ENCODE results near the gene TSPEAR.
"Not testable (repeated sequence)": the region's sequence is repeated elsewhere in the genome, so short reads cannot be mapped to it uniquely, and the experiment has no call there.

TSPEAR gene

DNA sequence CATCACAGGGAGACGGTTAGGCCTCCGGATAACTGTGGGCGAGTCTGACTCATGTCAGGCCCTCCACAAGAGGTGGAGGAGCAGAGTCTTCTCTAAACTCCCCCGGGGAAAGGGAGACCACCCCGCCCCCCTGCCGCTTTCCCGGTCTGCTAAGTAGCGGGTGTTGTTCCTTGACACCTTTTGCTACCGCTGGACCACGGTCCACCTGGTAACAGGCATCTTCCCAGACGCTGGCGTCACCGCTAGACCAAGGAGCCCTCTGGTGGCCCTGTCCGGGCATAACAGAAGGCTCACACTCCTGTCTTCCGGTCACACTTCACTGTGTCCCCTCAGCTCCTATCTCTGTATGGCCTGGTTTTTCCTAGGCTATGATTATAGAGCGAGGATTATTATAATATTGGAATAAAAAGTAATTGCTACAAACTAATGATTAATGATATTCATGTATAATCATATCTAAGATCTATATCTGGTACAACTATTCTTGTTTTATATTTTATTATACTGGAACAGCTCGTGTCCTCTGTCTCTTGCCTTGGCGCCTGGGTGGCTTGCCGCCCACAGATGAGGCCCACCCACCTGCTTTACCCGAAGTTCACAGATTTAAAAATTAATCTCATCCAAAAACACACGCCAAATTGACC is 231.7 kb downstream of the TSPEAR start:
- H3K27ac ChIP-seq (ENCODE audit: low read depth, low read length); H3K9ac ChIP-seq (ENCODE audit: low read depth, low read length); H3K36me3 ChIP-seq (ENCODE audit: control insufficient read depth, insufficient read depth, low read length); H3K4me1 ChIP-seq (ENCODE audit: control insufficient read depth, insufficient read depth, low read length); H3K27me3 ChIP-seq (ENCODE audit: control insufficient read depth, insufficient read depth, low read length); H3K9me3 ChIP-seq (ENCODE audit: control insufficient read depth, insufficient read depth, low read length); H3K4me3 ChIP-seq (ENCODE audit: low read depth, low read length): not testable (repeated sequence)

DNA sequence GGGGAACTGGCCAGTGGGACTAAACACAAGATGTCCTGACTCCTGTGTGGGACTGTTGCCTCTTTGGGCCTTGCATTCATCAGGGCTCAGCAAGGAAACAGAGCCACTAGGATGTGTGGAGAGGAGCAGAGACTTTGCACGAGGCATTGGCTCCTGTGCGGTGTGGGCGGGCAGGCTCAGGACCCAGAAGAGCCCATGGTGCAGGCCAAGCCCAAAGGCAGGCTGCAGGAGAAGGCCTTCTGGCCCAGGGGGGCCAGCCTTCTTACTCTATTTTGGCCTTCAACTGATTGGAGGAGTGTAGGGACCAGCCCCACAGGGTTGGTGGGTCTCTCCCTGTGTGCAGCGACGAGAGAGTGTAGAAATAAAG is 232.6 kb downstream of the TSPEAR start:
- H3K27ac ChIP-seq (ENCODE audit: low read depth, low read length): no peak overlapping the region
- H3K4me1 ChIP-seq (ENCODE audit: control insufficient read depth, insufficient read depth, low read length): no peaks in the 10 kb centered on the region
- no peak overlapping the region for H3K9ac ChIP-seq (ENCODE audit: low read depth, low read length)
- H3K27me3 ChIP-seq (ENCODE audit: control insufficient read depth, insufficient read depth, low read length): no peaks in the 10 kb centered on the region
- no peaks in the 10 kb centered on the region for H3K36me3 ChIP-seq (ENCODE audit: control insufficient read depth, insufficient read depth, low read length)
- no peak overlapping the region for H3K4me3 ChIP-seq (ENCODE audit: low read depth, low read length)
- no peaks in the 10 kb centered on the region for H3K9me3 ChIP-seq (ENCODE audit: control insufficient read depth, insufficient read depth, low read length)

DNA sequence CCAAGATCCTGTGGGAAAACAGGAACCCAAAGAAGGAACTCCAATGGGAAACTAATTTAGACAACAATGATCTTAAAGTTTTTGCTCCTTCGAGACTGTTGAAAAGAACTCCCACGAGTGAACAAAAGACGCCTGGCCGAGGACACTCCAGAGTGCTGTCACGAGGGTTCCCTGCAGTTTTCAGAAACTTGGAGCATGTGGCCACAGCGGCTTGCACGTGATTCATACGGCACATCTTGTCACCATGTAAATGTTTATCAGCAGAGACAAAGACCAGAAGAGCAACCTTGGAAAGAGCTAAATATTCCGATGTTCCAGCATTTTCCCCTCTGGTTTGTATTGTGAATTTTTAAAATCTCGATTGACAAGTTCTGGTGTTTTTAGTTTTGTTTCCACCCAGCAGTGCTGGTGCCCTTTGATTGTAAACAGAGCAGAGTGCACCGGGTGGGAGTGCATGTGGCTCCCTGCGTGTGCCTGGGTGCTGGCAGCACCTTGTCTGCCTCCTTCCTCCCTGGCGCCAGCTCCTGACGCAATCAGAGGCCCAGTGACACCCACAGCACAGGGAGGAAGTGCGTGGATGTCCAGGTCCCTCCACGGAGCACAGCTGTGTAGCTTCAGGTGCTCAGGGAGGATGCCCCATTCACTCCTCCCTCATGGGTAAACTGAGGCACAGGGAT is 233.1 kb downstream of the TSPEAR start:
- H3K4me3 ChIP-seq (ENCODE audit: low read depth, low read length): no peak overlapping the region
- H3K36me3 ChIP-seq (ENCODE audit: control insufficient read depth, insufficient read depth, low read length): no peaks in the 10 kb centered on the region
- H3K9ac ChIP-seq (ENCODE audit: low read depth, low read length): no peak overlapping the region
- H3K4me1 ChIP-seq (ENCODE audit: control insufficient read depth, insufficient read depth, low read length): no peaks in the 10 kb centered on the region
- no peaks in the 10 kb centered on the region for H3K9me3 ChIP-seq (ENCODE audit: control insufficient read depth, insufficient read depth, low read length)
- H3K27ac ChIP-seq (ENCODE audit: low read depth, low read length): no peak overlapping the region
- no peaks in the 10 kb centered on the region for H3K27me3 ChIP-seq (ENCODE audit: control insufficient read depth, insufficient read depth, low read length)

DNA sequence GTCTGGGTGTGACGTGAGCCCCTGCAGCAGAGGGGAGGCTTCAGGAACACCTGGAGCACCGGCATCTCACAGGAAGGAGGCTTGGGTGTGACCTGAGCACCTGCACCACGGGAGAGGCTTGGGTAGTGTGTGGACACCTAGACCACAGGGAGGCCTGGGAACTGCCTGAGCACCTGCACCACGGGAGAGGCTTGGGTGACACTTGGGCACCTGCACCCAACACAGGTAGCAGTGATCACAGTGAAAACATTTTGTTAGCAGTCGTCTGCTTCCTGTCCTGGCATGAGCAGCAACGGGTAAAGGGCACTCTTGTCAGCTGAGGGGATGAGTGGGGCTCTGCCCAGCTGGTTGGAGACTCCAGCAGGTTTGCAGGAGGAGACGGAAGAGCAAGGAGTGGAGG is 233.7 kb downstream of the TSPEAR start:
- Histone ChIP-seq H3K9ac (ENCODE audit: low read depth, low read length) (no peak overlapping the region), H3K36me3 (ENCODE audit: control insufficient read depth, insufficient read depth, low read length) (no peaks in the 10 kb centered on the region), H3K9me3 (ENCODE audit: control insufficient read depth, insufficient read depth, low read length) (no peaks in the 10 kb centered on the region), H3K27me3 (ENCODE audit: control insufficient read depth, insufficient read depth, low read length) (no peaks in the 10 kb centered on the region), H3K4me3 (ENCODE audit: low read depth, low read length) (no peak overlapping the region), H3K4me1 (ENCODE audit: control insufficient read depth, insufficient read depth, low read length) (no peaks in the 10 kb centered on the region), H3K27ac (ENCODE audit: low read depth, low read length) (no peak overlapping the region)

DNA sequence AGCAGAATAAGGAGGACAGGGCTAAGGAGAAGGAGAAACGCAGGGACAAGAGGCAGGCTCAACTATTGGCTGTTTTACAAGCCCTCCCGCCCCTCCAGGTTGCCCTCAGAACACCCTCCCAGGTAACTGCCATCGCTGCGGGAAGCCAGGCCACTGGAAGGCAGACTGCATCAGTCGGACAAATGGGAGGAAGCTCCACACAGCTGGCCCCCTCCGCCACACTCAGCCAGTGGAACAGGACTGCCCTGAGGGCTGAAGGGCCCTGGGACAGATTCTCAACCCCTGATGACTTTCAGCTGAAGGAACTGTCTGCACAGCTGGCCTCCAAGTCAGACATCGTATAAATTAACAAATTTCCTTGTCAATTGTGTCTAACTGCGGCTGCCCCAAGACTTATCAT is 234.2 kb downstream of the TSPEAR start:
- Histone ChIP-seq H3K27ac (ENCODE audit: low read depth, low read length) (no peak overlapping the region), H3K9ac (ENCODE audit: low read depth, low read length) (no peak overlapping the region), H3K4me3 (ENCODE audit: low read depth, low read length) (no peak overlapping the region), H3K36me3 (ENCODE audit: control insufficient read depth, insufficient read depth, low read length) (no peaks in the 10 kb centered on the region), H3K9me3 (ENCODE audit: control insufficient read depth, insufficient read depth, low read length) (no peaks in the 10 kb centered on the region), H3K27me3 (ENCODE audit: control insufficient read depth, insufficient read depth, low read length) (no peaks in the 10 kb centered on the region), H3K4me1 (ENCODE audit: control insufficient read depth, insufficient read depth, low read length) (no peaks in the 10 kb centered on the region)

DNA sequence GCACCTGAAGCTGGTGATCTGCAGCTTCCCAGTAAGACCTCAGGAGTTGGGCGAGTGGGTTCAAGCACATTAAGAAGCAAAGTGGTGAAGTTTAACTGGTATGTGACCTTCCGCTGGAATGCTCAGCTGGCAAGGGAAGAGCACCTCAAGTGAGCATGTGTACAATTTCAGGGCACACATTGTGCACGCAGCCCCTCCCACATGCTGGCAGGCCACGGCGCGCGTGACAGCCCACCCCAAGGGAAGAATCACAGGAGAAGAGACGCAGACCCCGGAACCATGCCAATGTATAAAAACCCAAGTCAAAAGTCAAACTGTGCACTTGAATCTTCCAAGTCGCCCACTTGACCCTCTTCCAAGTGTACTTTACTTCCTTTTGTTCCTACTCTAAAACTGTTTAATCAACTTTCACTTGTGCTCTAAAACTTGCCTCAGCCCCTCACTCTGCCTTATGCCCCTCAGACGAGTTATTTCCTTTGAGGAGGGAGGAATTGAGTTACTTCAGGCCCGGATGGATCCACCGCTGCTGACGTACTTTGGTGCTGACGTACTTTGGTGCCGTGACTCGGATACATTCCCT is 236.0 kb downstream of the TSPEAR start:
- Histone ChIP-seq H3K9me3 (ENCODE audit: control insufficient read depth, insufficient read depth, low read length) (no peaks in the 10 kb centered on the region), H3K36me3 (ENCODE audit: control insufficient read depth, insufficient read depth, low read length) (no peaks in the 10 kb centered on the region), H3K4me1 (ENCODE audit: control insufficient read depth, insufficient read depth, low read length) (no peaks in the 10 kb centered on the region), H3K27me3 (ENCODE audit: control insufficient read depth, insufficient read depth, low read length) (no peaks in the 10 kb centered on the region), H3K27ac (ENCODE audit: low read depth, low read length) (no peak overlapping the region), H3K4me3 (ENCODE audit: low read depth, low read length) (no peak overlapping the region), H3K9ac (ENCODE audit: low read depth, low read length) (no peak overlapping the region)

DNA sequence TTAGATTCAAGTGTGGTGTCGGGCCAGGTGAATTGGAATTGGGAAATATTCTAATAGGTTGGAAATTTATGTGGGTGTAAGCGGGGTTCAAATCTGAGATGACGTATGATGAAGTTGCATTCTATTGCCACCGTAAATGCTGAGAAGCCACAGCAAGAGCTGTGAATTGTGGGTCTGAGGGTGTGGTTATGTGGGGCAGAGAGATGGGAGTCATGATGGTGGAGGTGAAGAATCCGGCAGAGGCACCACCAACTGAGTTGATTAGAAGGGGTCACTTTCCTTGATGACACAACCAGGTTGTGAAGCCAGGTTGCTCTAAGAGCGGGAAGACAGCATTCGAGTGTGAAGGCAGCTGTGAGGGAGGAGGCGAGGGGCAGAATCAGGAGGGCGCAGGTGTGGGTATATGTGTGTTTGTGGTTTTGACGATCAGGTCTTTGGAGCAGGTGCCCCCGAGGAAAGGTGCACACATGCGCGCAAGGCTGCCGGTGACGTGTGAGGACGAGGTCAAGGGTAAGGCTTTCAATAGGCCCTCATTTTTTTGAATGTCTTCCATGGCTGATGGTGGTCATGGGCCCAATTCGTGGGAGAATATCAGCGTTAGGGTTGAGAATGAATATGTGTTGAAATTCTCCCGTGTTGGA is 237.3 kb downstream of the TSPEAR start:
- H3K27me3 ChIP-seq (ENCODE audit: control insufficient read depth, insufficient read depth, low read length): no peaks in the 10 kb centered on the region
- no peaks in the 10 kb centered on the region for H3K9me3 ChIP-seq (ENCODE audit: control insufficient read depth, insufficient read depth, low read length)
- H3K27ac ChIP-seq (ENCODE audit: low read depth, low read length): no peak overlapping the region
- no peak overlapping the region for H3K4me3 ChIP-seq (ENCODE audit: low read depth, low read length)
- H3K4me1 ChIP-seq (ENCODE audit: control insufficient read depth, insufficient read depth, low read length): no peaks in the 10 kb centered on the region
- no peaks in the 10 kb centered on the region for H3K36me3 ChIP-seq (ENCODE audit: control insufficient read depth, insufficient read depth, low read length)
- H3K9ac ChIP-seq (ENCODE audit: low read depth, low read length): no peak overlapping the region

DNA sequence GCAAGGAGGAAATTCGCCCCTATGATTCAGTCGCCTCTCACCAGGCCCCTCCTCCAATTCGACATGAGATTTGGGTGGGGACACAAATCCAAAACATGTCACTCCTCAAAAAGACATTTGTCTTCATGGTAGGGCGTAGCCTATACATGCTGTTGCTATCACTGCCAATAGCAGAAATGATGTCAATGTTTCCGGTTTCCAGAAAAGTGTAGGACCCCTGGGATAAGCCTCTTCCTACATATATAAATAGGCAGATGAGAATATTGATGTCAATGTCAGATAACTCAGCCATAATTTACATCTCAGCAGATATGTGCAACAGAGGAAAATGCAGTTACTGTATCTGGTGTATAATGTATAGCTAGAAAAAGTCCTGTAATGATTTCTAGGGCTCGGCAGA is 239.4 kb downstream of the TSPEAR start:
- Histone ChIP-seq H3K9ac (ENCODE audit: low read depth, low read length) (no peak overlapping the region), H3K4me1 (ENCODE audit: control insufficient read depth, insufficient read depth, low read length) (no peaks in the 10 kb centered on the region), H3K4me3 (ENCODE audit: low read depth, low read length) (no peak overlapping the region), H3K27me3 (ENCODE audit: control insufficient read depth, insufficient read depth, low read length) (no peaks in the 10 kb centered on the region), H3K9me3 (ENCODE audit: control insufficient read depth, insufficient read depth, low read length) (no peaks in the 10 kb centered on the region), H3K36me3 (ENCODE audit: control insufficient read depth, insufficient read depth, low read length) (no peaks in the 10 kb centered on the region), H3K27ac (ENCODE audit: low read depth, low read length) (peak overlapping the region; percentile 72)

DNA sequence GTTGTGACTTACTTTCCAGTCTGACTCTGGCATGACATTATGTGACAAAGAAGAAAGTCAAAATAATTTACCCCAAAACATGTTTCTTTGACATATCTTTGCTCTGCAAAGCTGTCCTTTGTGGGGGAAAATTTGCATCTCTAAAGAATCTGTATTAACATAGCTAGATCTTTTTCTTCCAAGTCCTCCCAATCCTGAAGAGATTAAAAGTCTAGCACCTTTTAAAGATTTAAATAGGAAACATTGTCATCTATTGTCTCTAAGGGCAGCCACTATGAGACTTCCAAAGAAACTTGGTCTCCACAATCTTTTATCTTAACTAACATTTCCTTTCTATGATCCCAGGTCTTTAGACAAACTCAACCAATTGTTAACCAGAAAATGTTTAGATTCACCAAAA is 240.0 kb downstream of the TSPEAR start:
- H3K27me3 ChIP-seq (ENCODE audit: control insufficient read depth, insufficient read depth, low read length): no peaks in the 10 kb centered on the region
- H3K9me3 ChIP-seq (ENCODE audit: control insufficient read depth, insufficient read depth, low read length): no peaks in the 10 kb centered on the region
- H3K36me3 ChIP-seq (ENCODE audit: control insufficient read depth, insufficient read depth, low read length): no peaks in the 10 kb centered on the region
- peak overlapping the region; percentile 72 for H3K27ac ChIP-seq (ENCODE audit: low read depth, low read length)
- no peak overlapping the region for H3K4me3 ChIP-seq (ENCODE audit: low read depth, low read length)
- H3K9ac ChIP-seq (ENCODE audit: low read depth, low read length): no peak overlapping the region
- H3K4me1 ChIP-seq (ENCODE audit: control insufficient read depth, insufficient read depth, low read length): no peaks in the 10 kb centered on the region

DNA sequence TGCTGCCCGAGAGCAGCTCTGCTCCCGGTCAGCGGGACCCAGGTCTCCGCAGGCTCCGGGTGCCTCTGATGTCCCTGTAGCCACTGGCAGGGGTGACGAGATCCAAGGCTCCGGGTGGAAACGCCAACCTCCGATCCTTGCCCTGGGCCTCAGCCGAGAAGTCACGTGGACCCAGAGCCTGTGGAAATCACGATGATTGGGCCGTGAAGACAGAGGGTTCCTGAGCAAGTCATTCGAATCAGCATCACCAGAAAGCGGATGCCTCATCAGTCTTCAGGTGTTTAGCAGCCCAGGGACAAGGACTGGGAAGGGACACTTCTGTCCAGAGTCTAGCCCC is 243.5 kb downstream of the TSPEAR start:
- Histone ChIP-seq H3K4me1 (ENCODE audit: control insufficient read depth, insufficient read depth, low read length) (no peaks in the 10 kb centered on the region), H3K4me3 (ENCODE audit: low read depth, low read length) (no peak overlapping the region), H3K9ac (ENCODE audit: low read depth, low read length) (no peak overlapping the region), H3K9me3 (ENCODE audit: control insufficient read depth, insufficient read depth, low read length) (no peaks in the 10 kb centered on the region), H3K36me3 (ENCODE audit: control insufficient read depth, insufficient read depth, low read length) (no peaks in the 10 kb centered on the region), H3K27me3 (ENCODE audit: control insufficient read depth, insufficient read depth, low read length) (no peaks in the 10 kb centered on the region), H3K27ac (ENCODE audit: low read depth, low read length) (no peak overlapping the region)

All from HUES48 (cell line).